HG02884 (cell line): ENCODE data around the gene KCTD20.

ENCODE experiments used
- ATAC-seq: cut with Tn5 transposase; IDR thresholded peaks from one replicate; pipeline ENCODE4 v1.9.1; 2021; ENCODE audit warnings: mild to moderate bottlenecking, moderate library complexity; ENCODE audit not compliant: unreplicated experiment

The KCTD20 gene

GRCh38 chr6:36492092-36492491 lies 49.3 kb downstream of the KCTD20 start:
- ATAC-seq: no peak

- ATAC-seq: no peak
Observed at GRCh38 chr6:36492621-36493020, 49.8 kb downstream of the KCTD20 start.

GRCh38 chr6:36493319-36493718 lies 50.5 kb downstream of the KCTD20 start:
- ATAC-seq: no peak

- no peak for ATAC-seq
Observed at GRCh38 chr6:36493859-36494258, 51.1 kb downstream of the KCTD20 start.

- ATAC-seq: no peak
Observed at GRCh38 chr6:36495086-36495485, 52.3 kb downstream of the KCTD20 start.

- ATAC-seq: no peak
Observed at GRCh38 chr6:36499918-36500317, 57.1 kb downstream of the KCTD20 start.

GRCh38 chr6:36501686-36502085 lies 58.9 kb downstream of the KCTD20 start:
- no peak for ATAC-seq

GRCh38 chr6:36504181-36504580 lies 61.4 kb downstream of the KCTD20 start:
- no peak for ATAC-seq

- ATAC-seq: no peak
Observed at GRCh38 chr6:36504982-36505381, 62.2 kb downstream of the KCTD20 start.

- ATAC-seq: no peak
Observed at GRCh38 chr6:36505744-36506534, 63.1 kb downstream of the KCTD20 start.

- ATAC-seq: no peak
Observed at GRCh38 chr6:36506611-36507010, 63.8 kb downstream of the KCTD20 start.

- ATAC-seq: no peak
Observed at GRCh38 chr6:36508532-36508931, 65.7 kb downstream of the KCTD20 start.

- ATAC-seq: no peak
Observed at GRCh38 chr6:36510365-36510764, 67.6 kb downstream of the KCTD20 start.

GRCh38 chr6:36514554-36515456 lies 72.0 kb downstream of the KCTD20 start:
- ATAC-seq: no peak

- ATAC-seq: no peak
Observed at GRCh38 chr6:36515844-36516243, 73.0 kb downstream of the KCTD20 start.

GRCh38 chr6:36516559-36516958 lies 73.8 kb downstream of the KCTD20 start:
- no peak for ATAC-seq

GRCh38 chr6:36516988-36517387 lies 74.2 kb downstream of the KCTD20 start:
- no peak for ATAC-seq

GRCh38 chr6:36517408-36517807 lies 74.6 kb downstream of the KCTD20 start:
- ATAC-seq: no peak

- no peak for ATAC-seq
Observed at GRCh38 chr6:36519352-36519751, 76.6 kb downstream of the KCTD20 start.

GRCh38 chr6:36523451-36523850 lies 80.7 kb downstream of the KCTD20 start:
- ATAC-seq: no peak

GRCh38 chr6:36523936-36524499 lies 81.2 kb downstream of the KCTD20 start:
- no peak for ATAC-seq

- no peak for ATAC-seq
Observed at GRCh38 chr6:36524871-36525270, 82.1 kb downstream of the KCTD20 start.
